ENCODE measurements around the gene RALGAPA2.

Gene RALGAPA2

DNA sequence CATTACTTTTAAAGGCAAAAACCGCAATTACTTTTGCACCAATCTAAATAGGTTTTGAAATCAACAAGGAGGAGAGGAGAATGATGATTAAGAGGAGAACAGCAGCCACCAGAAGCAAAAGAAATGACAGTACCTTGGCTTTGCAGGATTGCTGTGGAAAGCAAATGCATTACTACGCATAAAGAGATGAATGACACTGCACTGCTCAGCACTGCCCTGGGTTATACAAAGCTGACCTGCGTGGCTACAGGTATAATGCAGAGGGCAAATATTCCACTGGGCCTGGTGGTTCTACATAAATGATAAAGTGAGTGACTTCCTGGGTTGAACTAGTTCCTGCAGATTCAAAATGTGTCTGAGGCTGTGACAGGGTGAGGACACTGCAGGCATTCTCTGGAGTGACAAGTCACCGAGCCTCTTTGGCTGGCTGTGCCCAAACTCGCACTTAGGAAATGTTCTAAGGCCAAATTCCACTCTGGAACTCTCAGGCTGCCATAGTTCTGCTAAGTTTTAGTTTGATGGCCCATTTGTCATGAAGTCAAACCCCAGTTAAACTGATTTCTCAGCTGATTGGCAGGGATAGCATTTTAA lies 265.9 kb downstream of the RALGAPA2 start:
- Histone ChIP-seq H3K4me3 (ENCODE audit: low read depth, low read length) (no peak overlapping the region), H3K27me3 (ENCODE audit: control insufficient read depth, insufficient read depth, low read length) (no peaks in the 10 kb centered on the region), H3K36me3 (ENCODE audit: control insufficient read depth, insufficient read depth, low read length) (no peaks in the 10 kb centered on the region), H3K9ac (ENCODE audit: low read depth, low read length) (no peak overlapping the region), H3K4me1 (ENCODE audit: control insufficient read depth, insufficient read depth, low read length) (no peaks in the 10 kb centered on the region), H3K9me3 (ENCODE audit: control insufficient read depth, insufficient read depth, low read length) (no peaks in the 10 kb centered on the region)

DNA sequence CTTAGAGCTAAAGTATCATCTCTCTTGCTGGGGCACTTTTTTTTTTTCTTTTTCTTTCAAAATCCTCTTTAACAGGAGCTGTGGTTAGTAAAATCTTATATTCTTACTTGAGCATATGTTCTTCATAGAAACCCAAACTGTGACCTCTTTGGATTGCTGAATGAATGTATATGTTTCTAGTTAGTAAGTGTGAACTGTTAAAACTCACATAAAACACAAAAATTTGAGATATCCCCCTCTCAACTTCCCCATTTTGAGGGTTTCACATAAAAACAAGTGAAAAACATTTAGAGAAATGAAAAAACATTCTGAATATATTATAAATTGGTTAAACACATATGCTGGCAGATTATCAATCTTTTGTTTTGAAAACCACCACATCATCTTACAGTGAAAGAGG lies 266.4 kb downstream of the RALGAPA2 start:
- no peaks in the 10 kb centered on the region for H3K4me1 ChIP-seq (ENCODE audit: control insufficient read depth, insufficient read depth, low read length)
- H3K27me3 ChIP-seq (ENCODE audit: control insufficient read depth, insufficient read depth, low read length): no peaks in the 10 kb centered on the region
- H3K9ac ChIP-seq (ENCODE audit: low read depth, low read length): no peak overlapping the region
- H3K4me3 ChIP-seq (ENCODE audit: low read depth, low read length): no peak overlapping the region
- no peaks in the 10 kb centered on the region for H3K9me3 ChIP-seq (ENCODE audit: control insufficient read depth, insufficient read depth, low read length)
- H3K36me3 ChIP-seq (ENCODE audit: control insufficient read depth, insufficient read depth, low read length): no peaks in the 10 kb centered on the region

- Histone ChIP-seq H3K36me3 (ENCODE audit: control insufficient read depth, insufficient read depth, low read length) (no peaks in the 10 kb centered on the region), H3K27me3 (ENCODE audit: control insufficient read depth, insufficient read depth, low read length) (no peaks in the 10 kb centered on the region), H3K4me3 (ENCODE audit: low read depth, low read length) (no peak overlapping the region), H3K9ac (ENCODE audit: low read depth, low read length) (no peak overlapping the region), H3K4me1 (ENCODE audit: control insufficient read depth, insufficient read depth, low read length) (no peaks in the 10 kb centered on the region), H3K9me3 (ENCODE audit: control insufficient read depth, insufficient read depth, low read length) (no peaks in the 10 kb centered on the region)
Measured at GRCh38 chr20:20443504-20443903, 268.9 kb downstream of the RALGAPA2 start.

GRCh38 chr20:20442466-20442865 lies 270.0 kb downstream of the RALGAPA2 start:
- no peaks in the 10 kb centered on the region for H3K27me3 ChIP-seq (ENCODE audit: control insufficient read depth, insufficient read depth, low read length)
- H3K9ac ChIP-seq (ENCODE audit: low read depth, low read length): no peak overlapping the region
- H3K9me3 ChIP-seq (ENCODE audit: control insufficient read depth, insufficient read depth, low read length): no peaks in the 10 kb centered on the region
- H3K4me1 ChIP-seq (ENCODE audit: control insufficient read depth, insufficient read depth, low read length): no peaks in the 10 kb centered on the region
- no peaks in the 10 kb centered on the region for H3K36me3 ChIP-seq (ENCODE audit: control insufficient read depth, insufficient read depth, low read length)
- no peak overlapping the region for H3K4me3 ChIP-seq (ENCODE audit: low read depth, low read length)

DNA sequence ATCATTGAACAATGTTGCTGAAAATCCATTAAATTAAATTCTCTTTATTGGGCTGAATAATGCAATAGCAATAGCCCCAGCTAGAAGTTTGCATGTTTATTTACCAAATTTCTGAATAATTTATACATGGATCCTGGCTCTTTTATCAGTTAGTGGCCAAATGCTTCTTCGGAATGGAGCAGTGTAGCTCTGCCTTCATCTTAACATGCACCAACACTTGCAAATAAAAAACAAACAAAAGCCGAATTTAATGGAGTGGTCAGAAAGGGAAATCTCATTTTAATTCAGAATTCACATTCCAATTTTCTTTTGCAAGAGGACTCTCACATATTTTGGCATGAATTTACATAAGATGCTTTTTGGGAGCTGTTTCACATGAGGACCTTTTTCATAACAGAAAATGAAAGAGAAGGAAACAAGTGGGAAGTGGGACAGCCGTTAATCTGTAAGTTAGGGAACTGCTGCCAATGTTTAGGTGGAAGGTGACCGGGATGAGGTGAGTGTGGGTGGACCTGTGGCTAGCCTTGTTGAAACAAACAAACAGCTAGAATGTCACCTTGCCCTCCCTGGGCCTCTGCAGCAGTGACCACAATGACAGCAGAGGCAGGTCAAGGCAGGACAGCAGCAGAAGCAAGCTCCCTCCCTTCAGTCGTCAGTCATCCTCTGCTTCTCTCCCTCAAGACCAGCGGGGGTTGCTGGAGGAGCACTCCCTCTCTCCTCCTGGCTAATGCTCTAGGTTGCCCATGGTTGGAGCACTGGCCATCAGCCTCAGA lies 271.4 kb downstream of the RALGAPA2 start:
- no peak overlapping the region for H3K4me3 ChIP-seq (ENCODE audit: low read depth, low read length)
- H3K9ac ChIP-seq (ENCODE audit: low read depth, low read length): no peak overlapping the region
- H3K36me3 ChIP-seq (ENCODE audit: control insufficient read depth, insufficient read depth, low read length): no peaks in the 10 kb centered on the region
- no peaks in the 10 kb centered on the region for H3K27me3 ChIP-seq (ENCODE audit: control insufficient read depth, insufficient read depth, low read length)
- no peaks in the 10 kb centered on the region for H3K4me1 ChIP-seq (ENCODE audit: control insufficient read depth, insufficient read depth, low read length)
- H3K9me3 ChIP-seq (ENCODE audit: control insufficient read depth, insufficient read depth, low read length): no peaks in the 10 kb centered on the region

DNA sequence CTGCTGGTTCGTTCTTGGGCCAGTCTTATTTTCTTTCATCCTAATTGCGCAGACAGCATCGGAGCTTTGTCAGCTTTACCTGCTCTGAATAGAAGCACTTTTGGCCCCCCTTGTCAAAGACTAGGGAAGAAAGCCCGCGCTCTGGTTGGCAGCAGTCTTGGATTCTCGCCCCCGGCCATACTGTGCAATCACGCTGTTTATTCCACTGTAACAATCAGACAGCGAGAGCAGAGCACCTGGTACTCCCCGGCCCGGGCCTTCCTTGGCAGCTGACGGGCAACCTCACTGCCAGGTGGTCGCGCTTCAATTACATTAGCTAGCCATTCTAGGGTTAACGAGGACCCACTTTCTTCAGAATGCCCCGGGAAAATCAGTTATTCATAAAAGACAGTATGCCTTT lies 272.0 kb downstream of the RALGAPA2 start:
- Histone ChIP-seq H3K9ac (ENCODE audit: low read depth, low read length) (no peak overlapping the region), H3K4me1 (ENCODE audit: control insufficient read depth, insufficient read depth, low read length) (no peaks in the 10 kb centered on the region), H3K4me3 (ENCODE audit: low read depth, low read length) (no peak overlapping the region), H3K27me3 (ENCODE audit: control insufficient read depth, insufficient read depth, low read length) (no peaks in the 10 kb centered on the region), H3K36me3 (ENCODE audit: control insufficient read depth, insufficient read depth, low read length) (no peaks in the 10 kb centered on the region), H3K9me3 (ENCODE audit: control insufficient read depth, insufficient read depth, low read length) (no peaks in the 10 kb centered on the region)

GRCh38 chr20:20439602-20440190 lies 272.7 kb downstream of the RALGAPA2 start:
- Histone ChIP-seq H3K27me3 (ENCODE audit: control insufficient read depth, insufficient read depth, low read length) (no peaks in the 10 kb centered on the region), H3K4me1 (ENCODE audit: control insufficient read depth, insufficient read depth, low read length) (no peaks in the 10 kb centered on the region), H3K36me3 (ENCODE audit: control insufficient read depth, insufficient read depth, low read length) (no peaks in the 10 kb centered on the region), H3K4me3 (ENCODE audit: low read depth, low read length) (no peak overlapping the region), H3K9me3 (ENCODE audit: control insufficient read depth, insufficient read depth, low read length) (no peaks in the 10 kb centered on the region), H3K9ac (ENCODE audit: low read depth, low read length) (no peak overlapping the region)

GRCh38 chr20:20437314-20437713 lies 275.1 kb downstream of the RALGAPA2 start:
- H3K36me3 ChIP-seq (ENCODE audit: control insufficient read depth, insufficient read depth, low read length): no peaks in the 10 kb centered on the region
- no peaks in the 10 kb centered on the region for H3K27me3 ChIP-seq (ENCODE audit: control insufficient read depth, insufficient read depth, low read length)
- no peak overlapping the region for H3K4me3 ChIP-seq (ENCODE audit: low read depth, low read length)
- H3K9ac ChIP-seq (ENCODE audit: low read depth, low read length): no peak overlapping the region
- no peaks in the 10 kb centered on the region for H3K4me1 ChIP-seq (ENCODE audit: control insufficient read depth, insufficient read depth, low read length)
- H3K9me3 ChIP-seq (ENCODE audit: control insufficient read depth, insufficient read depth, low read length): no peaks in the 10 kb centered on the region

GRCh38 chr20:20436689-20437088 lies 275.8 kb downstream of the RALGAPA2 start:
- Histone ChIP-seq H3K4me3 (ENCODE audit: low read depth, low read length) (no peak overlapping the region), H3K36me3 (ENCODE audit: control insufficient read depth, insufficient read depth, low read length) (no peaks in the 10 kb centered on the region), H3K27me3 (ENCODE audit: control insufficient read depth, insufficient read depth, low read length) (no peaks in the 10 kb centered on the region), H3K9ac (ENCODE audit: low read depth, low read length) (no peak overlapping the region), H3K4me1 (ENCODE audit: control insufficient read depth, insufficient read depth, low read length) (no peaks in the 10 kb centered on the region), H3K9me3 (ENCODE audit: control insufficient read depth, insufficient read depth, low read length) (no peaks in the 10 kb centered on the region)

DNA sequence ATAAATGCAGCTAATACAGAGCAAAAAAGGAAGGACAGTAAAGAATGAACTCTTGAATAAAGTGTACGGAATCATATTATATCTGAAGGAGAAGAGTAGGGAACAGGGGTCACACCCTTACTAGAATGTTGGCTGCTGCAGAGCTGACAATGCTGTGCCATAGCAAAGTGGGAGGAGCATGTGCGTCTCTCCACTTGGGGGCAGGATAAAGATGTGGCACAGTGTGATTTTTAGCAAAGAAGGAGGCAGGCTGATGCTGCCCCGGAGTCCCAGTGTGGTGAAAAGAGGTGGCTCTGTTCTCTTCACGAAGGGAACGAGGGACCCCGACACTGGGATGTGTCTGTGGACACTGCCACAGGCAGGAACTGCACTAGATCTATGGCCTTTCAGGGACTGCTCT lies 277.0 kb downstream of the RALGAPA2 start:
- no peaks in the 10 kb centered on the region for H3K9me3 ChIP-seq (ENCODE audit: control insufficient read depth, insufficient read depth, low read length)

GRCh38 chr20:20432618-20433286 lies 279.7 kb downstream of the RALGAPA2 start:
- H3K4me3 ChIP-seq (ENCODE audit: low read depth, low read length): no peak overlapping the region
- no peaks in the 10 kb centered on the region for H3K36me3 ChIP-seq (ENCODE audit: control insufficient read depth, insufficient read depth, low read length)
- no peaks in the 10 kb centered on the region for H3K9me3 ChIP-seq (ENCODE audit: control insufficient read depth, insufficient read depth, low read length)
- no peaks in the 10 kb centered on the region for H3K4me1 ChIP-seq (ENCODE audit: control insufficient read depth, insufficient read depth, low read length)
- H3K27me3 ChIP-seq (ENCODE audit: control insufficient read depth, insufficient read depth, low read length): no peaks in the 10 kb centered on the region
- H3K9ac ChIP-seq (ENCODE audit: low read depth, low read length): no peak overlapping the region

More for the DNA sequence above, 277.0 kb downstream of the RALGAPA2 start:
- Histone ChIP-seq H3K36me3 (ENCODE audit: control insufficient read depth, insufficient read depth, low read length) (no peaks in the 10 kb centered on the region), H3K9ac (ENCODE audit: low read depth, low read length) (no peak overlapping the region), H3K27me3 (ENCODE audit: control insufficient read depth, insufficient read depth, low read length) (no peaks in the 10 kb centered on the region), H3K4me3 (ENCODE audit: low read depth, low read length) (no peak overlapping the region), H3K4me1 (ENCODE audit: control insufficient read depth, insufficient read depth, low read length) (no peaks in the 10 kb centered on the region)
